Upper lobe of right lung (tissue), 1 donor: Measurements from ENCODE around the gene CLEC2A. TPM values are rescaled to one million over a fixed set of nuclear protein-coding genes. Genes with fewer than 3 reads are reported as not detected.

Experiments used
- ATAC-seq: fragments of 200-7000 bp; cut with Tn5 transposase; one replicate; pipeline ENCODE4 v1.9.1; 2020; ENCODE audit warnings: mild to moderate bottlenecking, moderate library complexity
- DNase-seq: peaks from one replicate; pipeline ENCODE4 v3.0.0-alpha.2; 2020
- H3K27ac ChIP-seq: fragments of 200-600 bp; one replicate; pipeline ENCODE4 v1.8.0; 2022
- H3K27me3 ChIP-seq: fragments of 200-600 bp; one replicate; pipeline ENCODE4 v1.8.0; 2022; ENCODE audit warnings: mild to moderate bottlenecking
- H3K36me3 ChIP-seq: fragments of 200-600 bp; one replicate; pipeline ENCODE4 v1.8.0; 2022
- H3K4me1 ChIP-seq: fragments of 200-600 bp; one replicate; pipeline ENCODE4 v1.8.0; 2022
- H3K4me3 ChIP-seq: fragments of 200-600 bp; one replicate; pipeline ENCODE4 v1.8.0; 2022; ENCODE audit warnings: mild to moderate bottlenecking
- H3K9me3 ChIP-seq: fragments of 200-600 bp; one replicate; pipeline ENCODE4 v1.8.0; 2022
- intact Hi-C: fragments of 100-400 bp; cut with DNase I; formaldehyde crosslinking; loops from one replicate; pipeline ENCODE4 v1.11.0; 2022
- total RNA-seq: library from RNA; stranded (reverse); fragmentation: NEBNext Ultra II Directional; extraction: Animal tissue kit (Norgen Biotek cat#: 25700); gene quantifications from one replicate; pipeline ENCODE4 v1.2.1, GENCODE V29; 2021
- TF ChIP-seq, protein P1 (sequence below): fragments of 200-600 bp; IDR thresholded peaks from one replicate; pipeline ENCODE4 v1.8.0; 2022; ENCODE audit warnings: antibody characterized with exemption
- donor health status: DM: no; HTN: yes; CAD: no; lungs with severe emphysema.

Gene CLEC2A
- total RNA-seq, 1 donor from 2014 or later = not detected

DNA sequence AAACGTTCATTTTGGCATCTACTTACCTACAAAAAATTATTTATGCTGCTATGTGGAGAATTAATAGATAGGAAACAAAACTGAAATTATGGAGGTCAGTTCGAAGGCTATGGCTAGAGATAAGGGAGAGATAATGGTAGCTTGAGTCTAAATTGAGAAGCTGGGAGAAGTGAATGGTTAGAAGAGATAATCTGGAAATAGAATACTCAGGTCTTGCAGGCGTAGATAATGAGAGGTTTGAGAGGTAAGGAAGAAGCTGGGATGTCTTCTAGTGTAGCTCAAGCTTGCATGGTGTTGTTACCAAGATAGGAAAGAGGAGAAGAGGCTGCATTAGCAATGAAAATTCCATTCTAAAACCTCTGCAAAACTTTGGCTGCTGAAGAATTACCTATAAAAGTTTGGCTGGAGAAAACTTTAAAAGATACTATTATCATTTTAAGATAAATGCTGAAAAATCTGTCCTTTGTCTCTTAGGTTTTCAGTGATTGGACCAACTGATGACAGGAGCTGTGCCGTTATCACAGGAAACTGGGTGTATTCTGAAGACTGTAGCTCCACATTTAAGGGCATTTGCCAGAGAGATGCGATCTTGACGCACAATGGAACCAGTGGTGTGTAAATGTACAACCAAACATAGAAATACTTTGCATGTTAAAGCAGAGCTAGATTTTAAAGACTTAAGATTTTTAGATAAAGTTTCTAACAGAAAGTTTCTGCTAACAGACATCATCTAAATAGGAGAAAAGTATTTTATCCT lies 36.8 kb downstream of the CLEC2A start:
- Histone ChIP-seq H3K27ac (no peak overlapping the region), H3K27me3 (no peaks in the 10 kb centered on the region), H3K9me3 (no peaks in the 10 kb centered on the region), H3K36me3 (no peaks in the 10 kb centered on the region), H3K4me3 (no peak overlapping the region), H3K4me1 (no peaks in the 10 kb centered on the region)
- intact Hi-C loops = no loop called here
- DNase-seq (no peak), ATAC-seq (no peak)
- TF ChIP-seq, protein P1, sequence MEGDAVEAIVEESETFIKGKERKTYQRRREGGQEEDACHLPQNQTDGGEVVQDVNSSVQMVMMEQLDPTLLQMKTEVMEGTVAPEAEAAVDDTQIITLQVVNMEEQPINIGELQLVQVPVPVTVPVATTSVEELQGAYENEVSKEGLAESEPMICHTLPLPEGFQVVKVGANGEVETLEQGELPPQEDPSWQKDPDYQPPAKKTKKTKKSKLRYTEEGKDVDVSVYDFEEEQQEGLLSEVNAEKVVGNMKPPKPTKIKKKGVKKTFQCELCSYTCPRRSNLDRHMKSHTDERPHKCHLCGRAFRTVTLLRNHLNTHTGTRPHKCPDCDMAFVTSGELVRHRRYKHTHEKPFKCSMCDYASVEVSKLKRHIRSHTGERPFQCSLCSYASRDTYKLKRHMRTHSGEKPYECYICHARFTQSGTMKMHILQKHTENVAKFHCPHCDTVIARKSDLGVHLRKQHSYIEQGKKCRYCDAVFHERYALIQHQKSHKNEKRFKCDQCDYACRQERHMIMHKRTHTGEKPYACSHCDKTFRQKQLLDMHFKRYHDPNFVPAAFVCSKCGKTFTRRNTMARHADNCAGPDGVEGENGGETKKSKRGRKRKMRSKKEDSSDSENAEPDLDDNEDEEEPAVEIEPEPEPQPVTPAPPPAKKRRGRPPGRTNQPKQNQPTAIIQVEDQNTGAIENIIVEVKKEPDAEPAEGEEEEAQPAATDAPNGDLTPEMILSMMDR = no peak

DNA sequence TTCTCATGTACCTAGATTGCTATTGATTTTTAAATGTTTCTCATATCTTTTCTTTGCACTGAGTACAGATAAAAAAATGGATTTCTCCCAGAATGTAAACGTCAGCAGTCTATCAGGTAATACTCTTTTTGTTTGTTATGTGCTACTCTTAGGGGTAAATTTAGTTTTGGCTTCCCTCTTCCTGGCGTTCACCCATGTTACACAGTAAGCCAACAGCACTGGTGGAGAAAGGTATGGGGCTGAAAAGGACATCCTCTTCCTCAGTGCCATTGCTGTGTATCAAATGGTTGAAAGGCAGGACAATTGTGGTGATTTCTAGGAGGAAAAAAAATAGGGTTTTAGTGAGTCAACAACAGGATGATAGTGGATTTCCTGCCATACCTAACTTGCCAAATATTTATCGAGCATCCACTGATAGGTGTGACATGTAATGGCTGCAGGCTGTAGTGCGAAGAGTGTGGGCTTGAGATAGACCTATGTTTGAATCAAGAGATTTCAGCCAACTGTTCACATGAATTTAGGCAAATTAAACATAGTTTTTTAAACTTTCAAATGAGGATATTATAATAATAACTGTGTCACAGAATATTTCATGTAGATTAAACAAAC lies 43.4 kb downstream of the CLEC2A start:
- Histone ChIP-seq H3K4me3 (no peak overlapping the region), H3K27me3 (no peaks in the 10 kb centered on the region), H3K27ac (no peak overlapping the region), H3K4me1 (no peaks in the 10 kb centered on the region), H3K9me3 (no peaks in the 10 kb centered on the region), H3K36me3 (no peaks in the 10 kb centered on the region)
- DNase-seq (no peak), ATAC-seq (no peak)
- TF ChIP-seq, protein P1 = no peak
- intact Hi-C loops = no loop called here

DNA sequence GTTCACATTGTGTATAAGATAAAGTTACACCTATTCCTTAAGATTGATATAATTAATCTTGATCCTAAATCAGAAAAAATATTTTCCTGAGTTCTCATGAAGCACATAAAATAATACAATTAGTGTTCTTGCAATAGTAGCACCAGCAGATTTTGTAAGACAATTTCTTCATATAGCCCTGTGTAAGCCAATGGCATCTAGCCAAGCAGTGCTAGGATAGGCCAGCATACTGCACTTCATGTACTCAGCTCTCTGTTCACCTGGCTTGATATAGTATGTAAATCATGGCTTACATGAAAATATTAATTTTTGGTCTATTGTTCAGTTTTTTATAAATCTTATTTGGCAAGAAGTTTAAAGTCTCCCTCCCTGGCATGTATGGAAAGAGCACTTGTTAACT lies 49.0 kb downstream of the CLEC2A start:
- intact Hi-C loops = no loop called here
- Histone ChIP-seq H3K27ac (no peak overlapping the region), H3K36me3 (no peaks in the 10 kb centered on the region), H3K4me1 (no peaks in the 10 kb centered on the region), H3K27me3 (no peaks in the 10 kb centered on the region), H3K4me3 (no peak overlapping the region), H3K9me3 (no peaks in the 10 kb centered on the region)
- DNase-seq = no peak
- ATAC-seq = no peak
- TF ChIP-seq, protein P1 = no peak

DNA sequence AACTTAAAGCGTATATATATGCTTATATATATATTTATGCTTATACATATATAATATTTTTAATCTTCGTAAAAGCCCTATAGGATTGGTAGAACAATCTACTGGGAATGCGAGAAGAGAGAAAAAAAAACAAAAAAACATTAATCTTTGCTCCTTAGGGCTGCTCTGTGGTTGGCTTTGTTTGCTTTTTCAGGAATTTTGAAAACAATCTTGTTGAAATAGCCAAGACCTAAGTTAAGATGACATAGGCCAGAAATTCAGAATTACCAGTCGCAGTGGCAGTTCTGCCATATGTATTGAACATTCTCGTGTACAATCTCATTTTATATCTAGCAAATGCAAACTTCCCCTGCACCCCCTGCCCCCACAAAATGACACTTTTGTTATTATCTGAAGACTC lies 50.2 kb downstream of the CLEC2A start:
- intact Hi-C loops = no loop called here
- no peaks in the 10 kb centered on the region for H3K36me3 ChIP-seq
- no peaks in the 10 kb centered on the region for H3K9me3 ChIP-seq
- no peaks in the 10 kb centered on the region for H3K4me1 ChIP-seq
- ATAC-seq (no peak), DNase-seq (no peak)
- H3K27me3 ChIP-seq = no peaks in the 10 kb centered on the region
- no peak overlapping the region for H3K27ac ChIP-seq
- TF ChIP-seq, protein P1 = no peak
- H3K4me3 ChIP-seq = no peak overlapping the region

DNA sequence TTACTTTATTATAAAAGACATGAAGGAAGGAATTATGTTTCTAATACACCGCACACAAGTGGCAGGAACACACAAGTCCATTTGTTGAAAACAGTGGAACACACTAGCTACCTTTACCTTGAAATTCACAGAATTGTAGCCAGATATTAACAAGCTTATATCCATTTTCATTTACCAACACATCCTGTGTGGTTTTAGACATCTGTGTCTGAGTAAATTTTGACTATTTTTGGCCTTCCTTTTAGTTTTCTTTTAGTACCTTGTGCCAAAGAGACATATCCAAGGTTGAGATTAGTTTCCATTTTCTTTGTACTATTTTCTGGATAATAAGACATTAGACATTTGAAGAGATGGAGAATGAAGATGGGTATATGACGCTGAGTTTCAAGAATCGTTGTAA lies 50.9 kb downstream of the CLEC2A start, which contains the start of gene KLRF2:
KLRF2 (plus strand) TSS at position 244 of the 400 bp plus-strand sequence; CDS start at position 351, 107 bp downstream.
- Histone ChIP-seq H3K36me3 (no peaks in the 10 kb centered on the region), H3K4me3 (no peak within 1 kb of the TSS), H3K27me3 (no peaks in the 10 kb centered on the region), H3K27ac (no peak within 1 kb of the TSS), H3K4me1 (no peaks in the 10 kb centered on the region), H3K9me3 (no peaks in the 10 kb centered on the region)
- TF ChIP-seq, protein P1 = no peak
- ATAC-seq = no peak
- no peak for DNase-seq
- intact Hi-C loops = no loop called here
